A549 (cell line): Measurements from ENCODE around the gene SPTLC2. TPM values are rescaled to one million over a fixed set of nuclear protein-coding genes. Genes with fewer than 3 reads are reported as not detected.

Source experiments
- ATAC-seq, 2 experiments: fragments of 200-7000 bp in 1 of 2; fragments of >200 bp in 1 of 2; cut with Nextera tagmentation in 1 of 2; cut with Tn5 transposase in 1 of 2; 3 replicates each; pipeline versions ENCODE4 v1.8.0 to v1.9.1; 2018 to 2020; ENCODE audit warnings: mild to moderate bottlenecking in 1 of 2, moderate library complexity in 1 of 2
- CTCF ChIA-PET: fragments of 300-600 bp; sonication (Branson Sonifier 250); formaldehyde crosslinking; extraction: SDS; loops from one replicate; lab custom pipeline; 2021; ENCODE audit warnings: antibody characterized with exemption, inconsistent platforms; lab: Yijun Ruan, JAX
- POLR2A ChIA-PET: fragments of 350-600 bp; formaldehyde crosslinking; extraction: SDS; loops from one replicate; lab custom pipeline; 2021; ENCODE audit warnings: antibody characterized with exemption, inconsistent platforms; lab: Yijun Ruan, JAX
- DNase-seq, 2 experiments: peaks; one replicate each; pipeline versions ENCODE4 v3.0.0 to v3.0.0-alpha.2; 2011 to 2016; ENCODE audit warnings: low read depth in 1 of 2, low spot score in 1 of 2
- FAIRE-seq: peaks from 2 replicates; lab custom pipeline; 2011; peaks lifted over from hg19 to GRCh38; lab: Jason Lieb, UNC
- H3K27ac ChIP-seq, 2 experiments: fragments of >200 bp; sonication (Bioruptor Twin); formaldehyde crosslinking; 3 replicates each; pipeline ENCODE4 v1.5.1; 2016 to 2017
- H3K4me1 ChIP-seq: fragments of >200 bp; sonication (Bioruptor Twin); formaldehyde crosslinking; 3 replicates; pipeline ENCODE4 v1.6.1; 2016
- H3K4me2 ChIP-seq: fragments of >200 bp; sonication (Bioruptor Twin); formaldehyde crosslinking; 3 replicates; pipeline ENCODE4 v1.6.1; 2016
- H3K4me3 ChIP-seq: fragments of >200 bp; sonication (Bioruptor Twin); formaldehyde crosslinking; 3 replicates; pipeline ENCODE4 v1.5.1; 2016
- H3K9me3 ChIP-seq: fragments of >200 bp; sonication (Bioruptor Twin); formaldehyde crosslinking; 3 replicates; pipeline ENCODE4 v1.6.1; 2016
- BCL3 ChIP-seq: fragments of >200 bp; sonication (Bioruptor Twin); formaldehyde crosslinking; IDR thresholded peaks from 3 replicates; pipeline ENCODE4 v1.6.1; 2016
- CBX2 ChIP-seq: fragments of 200-600 bp; sonication (generic); IDR thresholded peaks from 2 replicates; pipeline ENCODE4 v1.6.1; 2016; ENCODE audit warnings: low read depth, mild to moderate bottlenecking, borderline replicate concordance
- CEBPB ChIP-seq, 2 experiments: fragments of >200 bp in 1 of 2; sonication (Bioruptor Twin) in 1 of 2; formaldehyde crosslinking in 1 of 2; IDR thresholded peaks; 2 replicates each; pipeline ENCODE4 v1.6.1; 2012 to 2016
- CHD4 ChIP-seq: fragments of 200-600 bp; sonication (generic); IDR thresholded peaks from 2 replicates; pipeline ENCODE4 v1.6.1; 2016; ENCODE audit warnings: antibody characterized with exemption, mild to moderate bottlenecking, borderline replicate concordance
- E2F6 ChIP-seq: IDR thresholded peaks from 2 replicates; pipeline ENCODE4 v1.6.1; 2012; ENCODE audit warnings: low read depth, borderline replicate concordance
- EHF ChIP-seq: fragments of 250-450 bp; sonication (Bioruptor Pico); IDR thresholded peaks from 2 replicates; pipeline ENCODE4 v1.5.0; 2020; ENCODE audit warnings: mild to moderate bottlenecking
- EP300 ChIP-seq, 2 experiments: fragments of >200 bp; sonication (Bioruptor Twin); formaldehyde crosslinking; IDR thresholded peaks; 2 replicates in 1 of 2; 3 replicates in 1 of 2; pipeline ENCODE4 v1.6.1; 2016 to 2017
- ESRRA ChIP-seq: fragments of 150-350 bp; IDR thresholded peaks from 2 replicates; pipeline ENCODE4 v1.6.1; 2014; ENCODE audit warnings: mild to moderate bottlenecking, low read length, borderline replicate concordance
- HEYL ChIP-seq: fragments of 250-450 bp; sonication (Bioruptor Pico); IDR thresholded peaks from 2 replicates; pipeline ENCODE4 v1.8.0; 2021; ENCODE audit warnings: mild to moderate bottlenecking, moderate library complexity
- HOXB13 ChIP-seq: fragments of 250-450 bp; sonication (Bioruptor Pico); IDR thresholded peaks from 2 replicates; pipeline ENCODE4 v1.5.0; 2020; ENCODE audit warnings: low read depth, mild to moderate bottlenecking, moderate library complexity
- HOXB5 ChIP-seq: fragments of 250-450 bp; sonication (Bioruptor Pico); IDR thresholded peaks from 2 replicates; pipeline ENCODE4 v1.5.0; 2020; ENCODE audit warnings: mild to moderate bottlenecking, moderate library complexity
- JUN ChIP-seq, 2 experiments: fragments of >200 bp; sonication (Bioruptor Twin); formaldehyde crosslinking; IDR thresholded peaks; 2 replicates in 1 of 2; 3 replicates in 1 of 2; pipeline ENCODE4 v1.6.1; 2016 to 2017
- JUNB ChIP-seq: fragments of >200 bp; sonication (Bioruptor Twin); formaldehyde crosslinking; IDR thresholded peaks from 2 replicates; pipeline ENCODE4 v1.6.1; 2016
- KDM5A ChIP-seq: fragments of 200-600 bp; sonication (generic); IDR thresholded peaks from 2 replicates; pipeline ENCODE4 v1.6.1; 2016; ENCODE audit warnings: antibody characterized with exemption, mild to moderate bottlenecking
- MYC ChIP-seq: IDR thresholded peaks from 2 replicates; pipeline ENCODE4 v1.6.1; 2012; ENCODE audit warnings: mild to moderate bottlenecking, inconsistent platforms, low read length, improper control_type of control experiment, borderline replicate concordance
- NPAS2 ChIP-seq: fragments of 250-450 bp; sonication (Bioruptor Pico); IDR thresholded peaks from 2 replicates; pipeline ENCODE4 v1.8.0; 2022; ENCODE audit warnings: mild to moderate bottlenecking, moderate library complexity, borderline replicate concordance
- NR3C1 ChIP-seq: fragments of >200 bp; sonication (Bioruptor Twin); formaldehyde crosslinking; IDR thresholded peaks from 3 replicates; pipeline ENCODE4 v1.6.1; 2017
- PHF8 ChIP-seq: fragments of 200-600 bp; sonication (generic); IDR thresholded peaks from 2 replicates; pipeline ENCODE4 v1.6.1; 2016; ENCODE audit warnings: low read depth, mild to moderate bottlenecking, antibody characterized with exemption, moderate library complexity, borderline replicate concordance
- POLR2AphosphoS2 ChIP-seq: conservative IDR thresholded peaks from 2 replicates; pipeline ENCODE4 v1.6.1; 2012; ENCODE audit warnings: low read length, improper control_type of control experiment, inconsistent platforms
- RARB ChIP-seq: fragments of 250-450 bp; sonication (Bioruptor Pico); IDR thresholded peaks from 2 replicates; pipeline ENCODE4 v1.8.0; 2021; ENCODE audit warnings: mild to moderate bottlenecking, moderate library complexity
- RCOR1 ChIP-seq: fragments of 150-350 bp; IDR thresholded peaks from 2 replicates; pipeline ENCODE4 v1.6.1; 2014; ENCODE audit warnings: antibody characterized with exemption, low read length, low read depth
- RFX5 ChIP-seq: fragments of 450-650 bp; IDR thresholded peaks from 2 replicates; pipeline ENCODE4 v1.7.1; 2014; ENCODE audit warnings: antibody characterized with exemption, mild to moderate bottlenecking, moderate library complexity
- ZC3H11A ChIP-seq: fragments of 450-650 bp; IDR thresholded peaks from 2 replicates; pipeline ENCODE4 v1.6.1; 2014; ENCODE audit warnings: antibody characterized with exemption, mild to moderate bottlenecking
- ZFP36 ChIP-seq: fragments of 450-650 bp; IDR thresholded peaks from 2 replicates; pipeline ENCODE4 v1.6.1; 2014; ENCODE audit warnings: borderline replicate concordance; ENCODE audit not compliant: partially characterized antibody
- ZSCAN20 ChIP-seq: fragments of 250-450 bp; sonication (Bioruptor Pico); IDR thresholded peaks from 2 replicates; pipeline ENCODE4 v1.8.0; 2022; ENCODE audit warnings: mild to moderate bottlenecking, moderate library complexity
- WGBS: methylation state at CpG from one replicate; pipeline ENCODE4 v1.1.6; 2017; ENCODE audit errors: missing lambda C conversion rate; 5-methylcytosine and 5-hydroxymethylcytosine counted together
- polyA plus RNA-seq, 4 experiments: library from polyadenylated mRNA; depleted of rRNA in 3 of 4; stranded (reverse); fragments of >200 nt; fragmentation: RNase III in 1 of 4; extraction: RNeasy Plus Mini Kit Qiagen cat#74134 plus additional on column Dnase treatment in 1 of 4; gene quantifications; 2 replicates in 3 of 4; 3 replicates in 1 of 4; pipeline ENCODE4 v1.2.3, GENCODE V29; 2011 to 2017
- TF ChIP-seq, protein P1 (sequence below): IDR thresholded peaks from 2 replicates; pipeline ENCODE4 v1.6.1; 2012
- TF ChIP-seq, protein P2 (sequence below): fragments of >200 bp; sonication (Bioruptor Twin); formaldehyde crosslinking; IDR thresholded peaks from 2 replicates; pipeline ENCODE4 v1.6.1; 2016
- TF ChIP-seq, protein P3 (sequence below): fragments of 250-450 bp; sonication (Bioruptor Pico); IDR thresholded peaks from 2 replicates; pipeline ENCODE4 v1.5.0; 2020; ENCODE audit warnings: low read depth, mild to moderate bottlenecking, moderate library complexity

SPTLC2 gene
- polyA plus RNA-seq, 2 of the 4 experiments (the other 2 are of a cell fraction): 17.2 to 30.9 TPM

GRCh38 chr14:77474479-77475177 is 141.8 kb downstream of the SPTLC2 start (continued):
- TF ChIP-seq NR3C1: no peak
- TF ChIP-seq HOXB13 (CRISPR knock-in tag): no peak
- TF ChIP-seq ZFP36: no peak
- no peak for TF ChIP-seq JUNB
- no peak for TF ChIP-seq POLR2AphosphoS2
- TF ChIP-seq EP300 (IDR thresholded peaks at IDR 0.05): no peak
- TF ChIP-seq, all 56 proteins: peak for 0

DNA sequence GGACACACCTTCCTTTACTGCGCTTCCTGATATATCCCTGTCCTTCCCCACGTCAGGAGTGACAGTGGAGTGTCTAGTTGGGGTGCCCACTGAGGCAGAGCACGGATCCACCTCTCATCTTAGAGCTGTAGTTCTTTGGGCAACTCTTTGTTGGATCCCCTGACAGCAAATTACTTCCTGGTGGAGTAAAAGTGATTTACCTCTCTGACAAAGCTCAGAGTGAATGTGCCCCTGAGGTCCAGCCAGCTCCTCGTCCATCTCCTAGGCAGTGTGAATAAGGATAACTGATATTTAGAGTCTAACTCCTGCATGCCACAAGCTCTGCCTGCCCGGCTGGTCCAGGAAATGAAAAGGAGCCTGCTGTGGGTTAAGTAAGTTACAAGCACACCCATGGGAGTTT is 142.5 kb downstream of the SPTLC2 start:
- no peak overlapping the region for H3K4me3 ChIP-seq
- 62% methylated on average over 5 of the region's 5 CpGs for WGBS
- H3K9me3 ChIP-seq: no peaks in the 10 kb centered on the region
- DNase-seq (no peak), ATAC-seq (no peak), FAIRE-seq (no peak)
- ChIA-PET POLR2A (interaction anchor here (0.5 kb wide), 1 partner anchor 80 kb away, joined by 4 read pairs; no protein-coding TSS in a partner anchor), CTCF (interaction anchor here (1.9 to 4.7 kb wide), 2 partner anchors 10 to 14 kb away, joined by 4 to 15 read pairs; no protein-coding TSS in a partner anchor)
- no peak for TF ChIP-seq PHF8
- no peak for TF ChIP-seq ESRRA
- TF ChIP-seq NPAS2 (CRISPR knock-in tag): no peak
- TF ChIP-seq E2F6: no peak
- TF ChIP-seq BCL3: no peak
- TF ChIP-seq, protein P1, sequence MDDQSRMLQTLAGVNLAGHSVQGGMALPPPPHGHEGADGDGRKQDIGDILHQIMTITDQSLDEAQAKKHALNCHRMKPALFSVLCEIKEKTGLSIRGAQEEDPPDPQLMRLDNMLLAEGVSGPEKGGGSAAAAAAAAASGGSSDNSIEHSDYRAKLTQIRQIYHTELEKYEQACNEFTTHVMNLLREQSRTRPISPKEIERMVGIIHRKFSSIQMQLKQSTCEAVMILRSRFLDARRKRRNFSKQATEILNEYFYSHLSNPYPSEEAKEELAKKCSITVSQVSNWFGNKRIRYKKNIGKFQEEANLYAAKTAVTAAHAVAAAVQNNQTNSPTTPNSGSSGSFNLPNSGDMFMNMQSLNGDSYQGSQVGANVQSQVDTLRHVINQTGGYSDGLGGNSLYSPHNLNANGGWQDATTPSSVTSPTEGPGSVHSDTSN: no peak
- TF ChIP-seq RFX5: no peak
- no peak for TF ChIP-seq HEYL
- TF ChIP-seq EP300 (IDR thresholded peaks at IDR 0.05): no peak
- no peak for TF ChIP-seq HOXB13 (CRISPR knock-in tag)
- TF ChIP-seq CBX2: no peak
- TF ChIP-seq ZSCAN20 (CRISPR knock-in tag): no peak
- no peak for TF ChIP-seq CEBPB (IDR thresholded peaks at IDR 0.05)
- TF ChIP-seq HOXB5 (CRISPR knock-in tag): no peak
- no peak overlapping the region for H3K27ac ChIP-seq
- H3K4me1 ChIP-seq: no peaks in the 10 kb centered on the region
- H3K4me2 ChIP-seq: no peak overlapping the region

DNA sequence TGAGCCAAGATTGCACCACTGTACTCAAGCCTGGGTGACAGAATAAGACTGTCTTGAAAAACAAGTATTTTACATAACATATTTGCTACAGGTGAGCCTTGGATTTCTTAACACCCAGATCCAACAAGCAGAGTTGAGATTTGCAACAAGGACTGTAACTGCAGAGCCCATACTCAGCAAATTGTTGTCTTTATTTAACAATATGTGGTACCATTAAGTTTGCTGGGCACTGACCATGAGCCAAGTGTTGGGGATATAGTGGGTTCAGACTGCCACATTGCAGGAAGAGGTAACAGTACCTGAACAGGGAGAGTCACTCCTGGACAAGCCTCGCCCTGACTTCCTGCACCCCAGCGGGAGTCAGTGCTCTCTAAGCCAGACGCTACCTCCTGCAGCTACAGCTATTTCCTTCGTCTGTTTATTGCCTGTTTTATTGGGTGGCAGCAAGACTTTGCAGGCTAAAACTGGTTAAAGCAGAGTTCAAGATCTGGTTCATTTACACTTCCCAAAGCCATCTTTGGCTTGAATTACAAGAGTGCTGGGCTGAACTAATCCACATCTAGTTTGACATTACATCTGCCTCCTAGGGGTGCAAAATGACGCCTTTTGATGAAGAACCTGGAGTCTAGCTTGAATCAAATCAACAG is 146.1 kb downstream of the SPTLC2 start:
- Histone ChIP-seq H3K27ac (no peak overlapping the region), H3K4me2 (no peak overlapping the region), H3K9me3 (no peaks in the 10 kb centered on the region), H3K4me1 (no peaks in the 10 kb centered on the region), H3K4me3 (no peak overlapping the region)
- no peak for DNase-seq
- WGBS: 96% methylated on average over 5 of the region's 5 CpGs
- FAIRE-seq: no peak
- ChIA-PET CTCF (no interaction called here), POLR2A (no interaction called here)
- TF ChIP-seq POLR2AphosphoS2: no peak
- no peak for TF ChIP-seq E2F6
- TF ChIP-seq RCOR1: no peak
- no peak for TF ChIP-seq RFX5
- TF ChIP-seq JUN (IDR thresholded peaks at IDR 0.05): no peak
- no peak for TF ChIP-seq CHD4
- TF ChIP-seq, protein P2, sequence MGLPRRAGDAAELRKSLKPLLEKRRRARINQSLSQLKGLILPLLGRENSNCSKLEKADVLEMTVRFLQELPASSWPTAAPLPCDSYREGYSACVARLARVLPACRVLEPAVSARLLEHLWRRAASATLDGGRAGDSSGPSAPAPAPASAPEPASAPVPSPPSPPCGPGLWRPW: no peak
- TF ChIP-seq ESRRA: no peak
- TF ChIP-seq, protein P3, sequence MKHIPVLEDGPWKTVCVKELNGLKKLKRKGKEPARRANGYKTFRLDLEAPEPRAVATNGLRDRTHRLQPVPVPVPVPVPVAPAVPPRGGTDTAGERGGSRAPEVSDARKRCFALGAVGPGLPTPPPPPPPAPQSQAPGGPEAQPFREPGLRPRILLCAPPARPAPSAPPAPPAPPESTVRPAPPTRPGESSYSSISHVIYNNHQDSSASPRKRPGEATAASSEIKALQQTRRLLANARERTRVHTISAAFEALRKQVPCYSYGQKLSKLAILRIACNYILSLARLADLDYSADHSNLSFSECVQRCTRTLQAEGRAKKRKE (CRISPR knock-in tag): no peak
- no peak for TF ChIP-seq KDM5A
- TF ChIP-seq EHF (CRISPR knock-in tag): no peak
- TF ChIP-seq JUNB: no peak
- no peak for TF ChIP-seq RARB (CRISPR knock-in tag)
- no peak for TF ChIP-seq MYC
- TF ChIP-seq ZC3H11A: no peak
- no peak for ATAC-seq
